Astrocyte of the spinal cord (primary cell): Measurements from ENCODE around the gene GDI2.

Source experiments
- DNase-seq: peaks from one replicate; pipeline ENCODE4 v3.0.0; 2011; ENCODE audit warnings: low read depth, low spot score
- H3K4me3 ChIP-seq: 2 replicates; pipeline ENCODE4 v1.5.1; 2011; ENCODE audit warnings: low read depth, mild to moderate bottlenecking, low read length, moderate library complexity
- in situ Hi-C: cut with HindIII; loops from 2 replicates; pipeline ENCODE4 v1.10.0; 2017; ENCODE audit warnings: low sequenced_read_pairs
- TF ChIP-seq, protein P1 (sequence below): IDR thresholded peaks from 2 replicates; pipeline ENCODE4 v1.5.1; 2012; ENCODE audit warnings: low read depth, mild to moderate bottlenecking, low read length, inconsistent platforms

Gene GDI2

GRCh38 chr10:5835446-5836095 is 22.3 kb upstream of the GDI2 start:
- TF ChIP-seq, protein P1, sequence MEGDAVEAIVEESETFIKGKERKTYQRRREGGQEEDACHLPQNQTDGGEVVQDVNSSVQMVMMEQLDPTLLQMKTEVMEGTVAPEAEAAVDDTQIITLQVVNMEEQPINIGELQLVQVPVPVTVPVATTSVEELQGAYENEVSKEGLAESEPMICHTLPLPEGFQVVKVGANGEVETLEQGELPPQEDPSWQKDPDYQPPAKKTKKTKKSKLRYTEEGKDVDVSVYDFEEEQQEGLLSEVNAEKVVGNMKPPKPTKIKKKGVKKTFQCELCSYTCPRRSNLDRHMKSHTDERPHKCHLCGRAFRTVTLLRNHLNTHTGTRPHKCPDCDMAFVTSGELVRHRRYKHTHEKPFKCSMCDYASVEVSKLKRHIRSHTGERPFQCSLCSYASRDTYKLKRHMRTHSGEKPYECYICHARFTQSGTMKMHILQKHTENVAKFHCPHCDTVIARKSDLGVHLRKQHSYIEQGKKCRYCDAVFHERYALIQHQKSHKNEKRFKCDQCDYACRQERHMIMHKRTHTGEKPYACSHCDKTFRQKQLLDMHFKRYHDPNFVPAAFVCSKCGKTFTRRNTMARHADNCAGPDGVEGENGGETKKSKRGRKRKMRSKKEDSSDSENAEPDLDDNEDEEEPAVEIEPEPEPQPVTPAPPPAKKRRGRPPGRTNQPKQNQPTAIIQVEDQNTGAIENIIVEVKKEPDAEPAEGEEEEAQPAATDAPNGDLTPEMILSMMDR, result no peak
- in situ Hi-C loops, result no loop called here

GRCh38 chr10:5833814-5834213 is 20.6 kb upstream of the GDI2 start:
- H3K4me3 ChIP-seq, result no peak overlapping the region
- TF ChIP-seq, protein P1, result no peak
- DNase-seq, result no peak
- in situ Hi-C loops, result no loop called here

More at GRCh38 chr10:5835446-5836095, 22.3 kb upstream of the GDI2 start:
- no peak overlapping the region for H3K4me3 ChIP-seq
- DNase-seq, result no peak

DNA sequence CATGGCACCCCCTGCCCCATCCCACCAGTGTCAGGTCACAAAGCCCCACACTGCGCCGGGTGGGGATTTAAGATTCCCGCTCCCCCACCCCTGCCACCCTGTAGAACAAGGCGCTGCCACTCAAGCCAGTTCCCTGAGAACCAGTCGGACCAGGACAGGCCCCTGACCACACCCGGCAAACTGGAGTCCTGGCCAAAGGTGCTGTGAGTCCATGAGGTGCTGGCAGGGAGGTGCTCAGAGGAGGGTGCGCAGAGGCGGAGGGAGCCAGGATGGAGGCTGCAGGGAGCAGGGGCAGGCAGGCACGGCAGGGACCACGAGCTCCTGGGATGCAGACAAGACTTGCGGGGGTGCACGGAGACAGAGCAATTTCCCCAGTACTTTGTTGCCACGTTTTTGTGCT is 19.7 kb upstream of the GDI2 start:
- DNase-seq, result no peak
- in situ Hi-C loops, result no loop called here
- H3K4me3 ChIP-seq, result no peak overlapping the region
- TF ChIP-seq, protein P1, result no peak

DNA sequence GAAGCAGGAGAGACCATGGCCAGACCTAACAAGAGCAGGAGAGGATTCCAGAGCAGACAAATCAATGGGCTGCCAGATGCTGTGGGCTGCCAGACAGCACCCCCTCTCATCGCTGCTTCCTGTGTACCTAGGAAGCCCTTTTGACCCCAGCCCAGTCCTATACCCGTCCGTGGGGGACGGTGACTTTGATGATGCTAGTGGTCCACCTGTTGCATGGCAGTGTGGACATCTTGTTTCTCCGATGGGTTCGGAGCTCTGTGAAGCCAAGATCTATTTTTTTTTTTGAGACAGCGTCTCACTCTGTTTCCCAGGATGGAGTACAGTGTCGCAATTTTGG is 18.2 kb upstream of the GDI2 start:
- in situ Hi-C loops, result no loop called here
- H3K4me3 ChIP-seq, result no peak overlapping the region
- TF ChIP-seq, protein P1, result no peak
- DNase-seq, result no peak

DNA sequence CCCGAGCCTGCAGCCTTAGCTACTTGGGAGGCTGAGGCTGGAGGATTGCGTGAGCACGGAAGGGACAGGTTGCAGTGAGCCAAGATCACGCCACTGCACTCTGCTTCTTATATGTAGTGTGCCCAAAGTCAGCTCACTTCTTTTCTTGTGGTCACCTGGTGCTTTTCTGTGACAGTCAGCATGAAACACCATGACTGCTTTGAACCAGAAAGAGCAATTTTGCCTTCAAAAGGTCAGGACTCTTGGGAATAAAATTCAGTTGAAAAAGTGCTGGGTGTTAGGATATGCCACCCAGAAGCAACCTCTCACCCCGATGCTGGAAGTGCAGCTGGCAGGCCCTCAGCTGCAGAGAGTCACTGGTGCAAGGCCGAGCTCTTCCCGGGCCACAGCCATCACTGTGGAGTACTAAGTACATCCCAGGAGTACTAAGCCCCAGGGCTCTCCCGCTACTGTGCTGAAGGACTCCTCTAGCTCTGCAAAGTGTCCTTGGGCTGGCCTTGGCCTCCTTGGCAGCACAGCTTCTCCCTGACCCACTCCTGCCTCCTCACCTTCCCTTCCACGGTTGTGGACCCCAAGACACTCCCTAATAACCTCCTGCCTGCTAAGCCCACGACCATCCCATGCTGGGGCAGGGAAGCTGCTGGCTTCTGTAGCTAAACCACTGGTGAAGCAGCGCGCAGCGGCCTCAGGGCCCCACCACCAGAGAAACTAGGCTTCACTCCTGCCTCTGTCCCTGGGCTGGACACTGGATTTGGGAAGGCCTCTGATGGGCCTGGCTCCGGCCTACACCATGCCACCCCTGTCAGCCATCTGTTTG is 17.6 kb upstream of the GDI2 start:
- DNase-seq, result no peak
- in situ Hi-C loops, result no loop called here
- TF ChIP-seq, protein P1, result no peak
- no peak overlapping the region for H3K4me3 ChIP-seq

DNA sequence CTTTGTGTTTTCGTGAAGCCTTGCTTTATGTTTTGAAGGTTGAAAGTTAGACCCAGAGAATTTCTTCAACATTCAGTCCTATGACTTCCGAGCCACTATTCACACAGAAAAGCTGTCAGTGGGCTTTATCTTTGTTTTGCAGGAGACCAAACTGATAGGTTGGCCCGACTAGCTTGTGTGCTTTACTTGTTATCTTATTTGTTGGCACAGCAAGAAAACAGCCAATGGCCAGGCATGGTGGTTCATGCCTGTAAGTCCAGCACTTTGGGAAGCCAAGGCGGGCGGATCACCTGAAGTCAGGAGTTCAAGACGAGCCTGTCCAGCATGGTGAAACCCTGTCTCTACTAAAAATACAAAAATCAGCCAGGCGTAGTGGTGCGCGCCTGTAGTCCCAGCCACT is 16.0 kb upstream of the GDI2 start:
- in situ Hi-C loops, result no loop called here
- DNase-seq, result no peak
- TF ChIP-seq, protein P1, result no peak
- H3K4me3 ChIP-seq, result no peak overlapping the region
